ENCODE measurements around the gene RAB25. TPM values are rescaled to one million over a fixed set of nuclear protein-coding genes. Genes with fewer than 3 reads are reported as not detected.

Gene RAB25
- total and polyA plus RNA-seq, 2 of the 13 experiments (the other 11 are each of a cell fraction or from before 2014, with no cell fraction given): 0.20 to 0.22 TPM

- TF ChIP-seq KLF16 (CRISPR knock-in tag; IDR thresholded peaks at IDR 0.05): peak in 1 of 2 experiments; percentile 4; a peak in 1 of 4 replicates
- TF ChIP-seq GLI4 (CRISPR knock-in tag; IDR thresholded peaks at IDR 0.05; ENCODE audit: borderline replicate concordance): no peak
- no peak for TF ChIP-seq SALL1 (CRISPR knock-in tag; IDR thresholded peaks at IDR 0.05)
- TF ChIP-seq ZNF549 (CRISPR knock-in tag; IDR thresholded peaks at IDR 0.05): no peak
- TF ChIP-seq FOXJ3 (CRISPR knock-in tag; IDR thresholded peaks at IDR 0.05; ENCODE audit: borderline replicate concordance): no peak
- TF ChIP-seq POLR2A (IDR thresholded peaks at IDR 0.05; ENCODE audit: insufficient read depth in 1 of 2, low read depth in 2 of 2, low read length in 2 of 2): peak; percentile 21 to 45; a peak in 2 of 4 replicates
- TF ChIP-seq HIC2 (CRISPR knock-in tag; IDR thresholded peaks at IDR 0.05; ENCODE audit: low read depth): no peak
- TF ChIP-seq ATRX (CRISPR knock-in tag; IDR thresholded peaks at IDR 0.05; ENCODE audit: borderline replicate concordance): no peak
- TF ChIP-seq, protein P1, sequence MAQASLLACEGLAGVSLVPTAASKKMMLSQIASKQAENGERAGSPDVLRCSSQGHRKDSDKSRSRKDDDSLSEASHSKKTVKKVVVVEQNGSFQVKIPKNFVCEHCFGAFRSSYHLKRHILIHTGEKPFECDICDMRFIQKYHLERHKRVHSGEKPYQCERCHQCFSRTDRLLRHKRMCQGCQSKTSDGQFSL (CRISPR knock-in tag; IDR thresholded peaks at IDR 0.05): no peak; the same call in 1 of the 2 replicates
- TF ChIP-seq ZEB1 (IDR thresholded peaks at IDR 0.05; ENCODE audit: insufficient replicate concordance, low read depth): no peak
- TF ChIP-seq ZNF496 (CRISPR knock-in tag; IDR thresholded peaks at IDR 0.05; ENCODE audit: insufficient replicate concordance): no peak
- TF ChIP-seq ZNF784 (CRISPR knock-in tag; IDR thresholded peaks at IDR 0.05; ENCODE audit: borderline replicate concordance): no peak
- no peak for TF ChIP-seq ZNF644 (CRISPR knock-in tag; IDR thresholded peaks at IDR 0.05; ENCODE audit: low read depth)
- no peak for TF ChIP-seq ZBTB1 (CRISPR knock-in tag; IDR thresholded peaks at IDR 0.05; ENCODE audit: borderline replicate concordance)
- TF ChIP-seq ZMAT3 (CRISPR knock-in tag; conservative IDR thresholded peaks at IDR 0.05): no peak
- TF ChIP-seq MXD3 (CRISPR knock-in tag; IDR thresholded peaks at IDR 0.05): no peak
- TF ChIP-seq ZNF17 (CRISPR knock-in tag; IDR thresholded peaks at IDR 0.05): no peak
- no peak for TF ChIP-seq ZNF572 (CRISPR knock-in tag; IDR thresholded peaks at IDR 0.05)
- no peak for TF ChIP-seq ZNF512B (CRISPR knock-in tag; IDR thresholded peaks at IDR 0.05; ENCODE audit: borderline replicate concordance)
- TF ChIP-seq RFX5 (IDR thresholded peaks at IDR 0.05; ENCODE audit: low read depth, low read length): no peak
- TF ChIP-seq PAWR (CRISPR knock-in tag; IDR thresholded peaks at IDR 0.05; ENCODE audit: borderline replicate concordance): no peak
- no peak for TF ChIP-seq FOXO4 (CRISPR knock-in tag; conservative IDR thresholded peaks at IDR 0.05)
Measured at GRCh38 chr1:156082309-156083091, 21.5 kb downstream of the RAB25 start, which contains the start of gene MEX3A (continued).
